Fibroblast of lung (primary cell): ENCODE results near the gene ABCB1. TPM values are rescaled to one million over a fixed set of nuclear protein-coding genes. Genes with fewer than 3 reads are reported as not detected.
"Not testable (repeated sequence)": the region's sequence is repeated elsewhere in the genome, so short reads cannot be mapped to it uniquely, and the experiment has no call there.

ENCODE experiments used
- DNase-seq, 2 donors: peaks; one replicate each; pipeline versions ENCODE4 v3.0.0 to v3.0.0-alpha.2; 2010; ENCODE audit warnings: low read depth in 2 of 2
- H2AFZ ChIP-seq: 2 replicates; pipeline ENCODE4 v1.5.1; 2012; ENCODE audit warnings: low read length, control low read depth, inconsistent platforms
- H3K27ac ChIP-seq: 2 replicates; pipeline ENCODE4 v1.5.1; 2011; ENCODE audit warnings: low read length, control low read depth; ENCODE audit not compliant: insufficient read depth
- H3K27me3 ChIP-seq: 2 replicates; pipeline ENCODE4 v1.5.1; 2011; ENCODE audit warnings: mild to moderate bottlenecking, low read length; ENCODE audit not compliant: control insufficient read depth, insufficient read depth
- H3K36me3 ChIP-seq: 2 replicates; pipeline ENCODE4 v1.5.1; 2011; ENCODE audit warnings: low read length; ENCODE audit not compliant: control insufficient read depth, insufficient read depth
- H3K4me1 ChIP-seq: 2 replicates; pipeline ENCODE4 v1.5.1; 2011; ENCODE audit warnings: low read length; ENCODE audit not compliant: control insufficient read depth, insufficient read depth; ENCODE audit errors: extremely low read depth
- H3K4me2 ChIP-seq: 2 replicates; pipeline ENCODE4 v1.5.1; 2011; ENCODE audit warnings: low read length, control low read depth; ENCODE audit not compliant: insufficient read depth; ENCODE audit errors: extremely low read depth
- H3K4me3 ChIP-seq, 4 experiments: fragments of 200-600 bp in 1 of 4; sonication (generic) in 1 of 4; replicated peaks in 1 of 4; 2 replicates each; pipeline ENCODE4 v1.5.1; 2011 to 2016; ENCODE audit warnings: low read length in 4 of 4, low read depth in 3 of 4, mild to moderate bottlenecking in 3 of 4, control low read depth in 2 of 4, inconsistent platforms in 1 of 4, mixed read lengths in 1 of 4; ENCODE audit not compliant: insufficient read depth in 1 of 4; ENCODE audit errors: control extremely low read depth in 1 of 4
- H3K79me2 ChIP-seq: 2 replicates; pipeline ENCODE4 v1.5.1; 2012; ENCODE audit warnings: mild to moderate bottlenecking, low read length, inconsistent platforms; ENCODE audit not compliant: control insufficient read depth, insufficient read depth
- H3K9ac ChIP-seq: 2 replicates; pipeline ENCODE4 v1.5.1; 2011; ENCODE audit warnings: mild to moderate bottlenecking, low read length, control low read depth; ENCODE audit not compliant: insufficient read depth
- H3K9me3 ChIP-seq: 2 replicates; pipeline ENCODE4 v1.5.1; 2012; ENCODE audit warnings: low read depth, low read length; ENCODE audit not compliant: control insufficient read depth, insufficient read depth
- H4K20me1 ChIP-seq: 2 replicates; pipeline ENCODE4 v1.5.1; 2011; ENCODE audit warnings: low read length; ENCODE audit not compliant: control insufficient read depth, insufficient read depth; ENCODE audit errors: extremely low read depth
- CTCF ChIP-seq, 2 donors: IDR thresholded peaks in 1 of 2; conservative IDR thresholded peaks in 1 of 2; 1 replicate in 1 of 2; 2 replicates in 1 of 2; pipeline ENCODE4 v1.5.1; 2011 to 2012; ENCODE audit warnings: low read length in 2 of 2, control low read depth in 1 of 2, inconsistent platforms in 1 of 2, low read depth in 1 of 2, mild to moderate bottlenecking in 1 of 2
- EZH2 ChIP-seq: IDR thresholded peaks from 2 replicates; pipeline ENCODE4 v1.5.1; 2012; ENCODE audit warnings: low read length, control low read depth, mild to moderate bottlenecking; ENCODE audit errors: missing control alignments
- polyA plus RNA-seq, 2 donors: library from polyadenylated mRNA; depleted of rRNA in 1 of 2; stranded (reverse) in 1 of 2; unstranded in 1 of 2; fragments of >200 nt; gene quantifications; 2 replicates each; pipeline ENCODE4 v1.2.1, GENCODE V29; 2011 to 2012; ENCODE audit warnings: missing spikeins in 1 of 2
- total RNA-seq: library from RNA; depleted of rRNA; stranded (reverse); fragments of >200 nt; gene quantifications from 2 replicates; pipeline ENCODE4 v1.2.1, GENCODE V29; 2014

Gene ABCB1
- total and polyA plus RNA-seq, 2 donors (not counting 1 experiment from before 2014, with no cell fraction given): 1.1 to 4.8 TPM

GRCh38 chr7:87473986-87474385 is 126.7 kb downstream of the ABCB1 start:
- Histone ChIP-seq H2AFZ (no peak overlapping the region), H3K4me2 (no peak overlapping the region), H3K4me1 (no peaks in the 10 kb centered on the region), H3K27ac (no peak overlapping the region), H4K20me1 (no peaks in the 10 kb centered on the region), H3K9me3 (no peaks in the 10 kb centered on the region), H3K9ac (no peak overlapping the region), H3K27me3 (peaks cover 16% of the 10 kb centered on the region), H3K4me3 (no peak overlapping the region), H3K79me2 (no peaks in the 10 kb centered on the region), H3K36me3 (no peaks in the 10 kb centered on the region)
- TF ChIP-seq EZH2 (no peak), CTCF (conservative IDR thresholded peaks at IDR 0.05 in 1 of 2, IDR thresholded peaks at IDR 0.05 in 1 of 2; ENCODE audit: low read depth in 1 of 2, low read length in 2 of 2) (no peak)
- peak in 1 of 2 donors; percentile 5 for DNase-seq

GRCh38 chr7:87473192-87473591 is 127.5 kb downstream of the ABCB1 start:
- Histone ChIP-seq H3K4me2 (no peak overlapping the region), H3K9me3 (no peaks in the 10 kb centered on the region), H3K36me3 (no peaks in the 10 kb centered on the region), H3K27ac (no peak overlapping the region), H4K20me1 (no peaks in the 10 kb centered on the region), H3K27me3 (peaks cover 16% of the 10 kb centered on the region), H3K4me3 (no peak overlapping the region), H3K4me1 (no peaks in the 10 kb centered on the region), H3K9ac (no peak overlapping the region), H2AFZ (no peak overlapping the region), H3K79me2 (no peaks in the 10 kb centered on the region)
- TF ChIP-seq EZH2 (no peak), CTCF (conservative IDR thresholded peaks at IDR 0.05 in 1 of 2, IDR thresholded peaks at IDR 0.05 in 1 of 2; ENCODE audit: low read depth in 1 of 2, low read length in 2 of 2) (no peak)
- no peak for DNase-seq

GRCh38 chr7:87471473-87471872 is 129.2 kb downstream of the ABCB1 start:
- no peaks in the 10 kb centered on the region for H3K9me3 ChIP-seq
- H3K27me3 ChIP-seq: peaks cover 12% of the 10 kb centered on the region
- TF ChIP-seq EZH2: no peak
- no peak for TF ChIP-seq CTCF (conservative IDR thresholded peaks at IDR 0.05 in 1 of 2, IDR thresholded peaks at IDR 0.05 in 1 of 2; ENCODE audit: low read depth in 1 of 2, low read length in 2 of 2)
- H3K4me1 ChIP-seq: no peaks in the 10 kb centered on the region
- no peak for DNase-seq
- no peaks in the 10 kb centered on the region for H3K79me2 ChIP-seq
- no peaks in the 10 kb centered on the region for H4K20me1 ChIP-seq
- H3K4me2 ChIP-seq: no peak overlapping the region
- no peak overlapping the region for H3K9ac ChIP-seq
- H2AFZ ChIP-seq: no peak overlapping the region
- H3K27ac ChIP-seq: no peak overlapping the region
- no peak overlapping the region for H3K4me3 ChIP-seq
- no peaks in the 10 kb centered on the region for H3K36me3 ChIP-seq

- not testable (repeated sequence) for H3K9ac ChIP-seq, H3K36me3 ChIP-seq, H3K27me3 ChIP-seq, H2AFZ ChIP-seq, H3K4me2 ChIP-seq, H3K4me3 ChIP-seq, H4K20me1 ChIP-seq, H3K27ac ChIP-seq, H3K4me1 ChIP-seq, H3K79me2 ChIP-seq, H3K9me3 ChIP-seq, DNase-seq
Observed at GRCh38 chr7:87469204-87469603, 131.5 kb downstream of the ABCB1 start.

GRCh38 chr7:87465534-87465880 is 135.2 kb downstream of the ABCB1 start:
- not testable (repeated sequence) for H4K20me1 ChIP-seq, H3K9me3 ChIP-seq, H3K27ac ChIP-seq, H3K4me3 ChIP-seq, H3K4me1 ChIP-seq, H3K27me3 ChIP-seq, H3K9ac ChIP-seq, H3K36me3 ChIP-seq, H3K79me2 ChIP-seq, DNase-seq, H2AFZ ChIP-seq, H3K4me2 ChIP-seq
